Endometrial microvascular endothelial cells (primary cell): ENCODE data around the gene ADGRG3. TPM values are rescaled to one million over a fixed set of nuclear protein-coding genes. Genes with fewer than 3 reads are reported as not detected.

ENCODE experiments used
- in situ Hi-C: cut with HindIII; loops from 2 replicates; pipeline ENCODE4 v1.10.0; 2017; ENCODE audit warnings: low sequenced_read_pairs, low pct_unique_long_range_greater_than_20kb; ENCODE audit errors: inconsistent ontology term
- total RNA-seq: library from RNA; depleted of rRNA; stranded (reverse); fragments of >200 nt; gene quantifications from one replicate; pipeline ENCODE4 v1.2.3, GENCODE V29; 2015; ENCODE audit errors: inconsistent ontology term

Gene ADGRG3
- total RNA-seq, 1 donor from 2014 or later = not detected

DNA sequence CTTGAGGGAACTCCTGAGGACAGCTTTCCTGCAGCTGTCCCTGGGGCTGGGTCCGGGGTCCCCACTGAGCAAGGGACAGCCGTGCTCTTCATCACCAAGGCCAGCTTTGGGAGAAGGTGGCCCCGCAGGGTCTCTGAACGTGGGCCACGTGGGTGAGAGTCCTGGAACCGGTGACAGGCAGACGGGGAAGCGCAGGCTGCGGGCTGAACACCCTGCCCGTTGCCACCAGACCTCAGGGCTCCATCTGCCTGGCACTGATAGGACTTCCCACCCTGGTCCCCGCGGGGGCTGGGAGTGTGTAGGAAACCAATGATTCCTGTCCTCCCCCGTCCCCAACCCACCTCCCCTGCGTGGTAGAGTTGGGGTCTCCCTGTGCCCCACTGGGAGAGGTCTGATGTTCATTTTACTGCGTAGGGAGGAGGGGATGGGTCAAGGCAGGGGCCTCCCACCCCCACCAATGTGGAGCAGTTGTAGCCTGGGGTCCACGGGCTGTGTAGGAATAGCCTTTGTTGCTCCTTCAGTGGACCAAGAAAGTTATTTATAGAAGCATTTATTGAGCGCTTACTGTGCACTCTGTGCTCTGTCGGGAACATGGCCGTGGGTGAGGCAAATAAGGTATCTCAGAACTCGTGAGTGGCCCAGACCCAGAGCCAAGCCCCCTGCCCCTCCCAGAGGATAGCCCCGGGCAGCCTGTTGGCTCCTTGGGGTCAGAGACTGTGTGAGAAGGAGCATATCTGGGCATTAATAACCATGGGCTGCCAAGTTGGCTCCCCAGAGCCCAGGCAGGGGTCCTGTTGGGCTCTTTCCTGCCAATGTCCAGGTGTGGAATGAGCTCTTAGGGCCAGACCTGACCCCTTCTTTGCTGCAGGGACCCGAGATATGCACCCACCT is 38.3 kb upstream of the ADGRG3 start:
- in situ Hi-C loops = no loop called here

DNA sequence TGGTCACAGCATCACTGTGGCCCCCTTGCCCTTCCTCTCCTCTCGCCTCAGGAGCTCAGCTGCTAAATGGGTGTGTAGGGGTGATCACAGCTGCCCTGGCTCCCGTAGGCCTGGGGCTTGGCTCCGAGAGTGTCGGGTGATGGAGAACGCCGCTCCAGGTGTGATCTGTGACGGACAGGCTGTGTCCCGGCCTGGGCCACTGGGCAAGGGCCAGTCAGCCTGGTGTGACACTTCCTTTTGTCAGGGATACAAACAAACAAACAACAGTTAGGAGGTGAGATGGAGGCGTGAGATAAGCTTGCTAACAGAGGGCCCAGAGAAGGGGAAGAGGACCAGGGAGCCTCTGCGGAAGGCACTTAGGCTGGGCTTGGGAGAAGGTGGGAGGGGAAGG is 37.7 kb upstream of the ADGRG3 start:
- in situ Hi-C loops = no loop called here

- in situ Hi-C loops = no loop called here
Observed at GRCh38 chr16:57630931-57631845, 36.9 kb upstream of the ADGRG3 start.

GRCh38 chr16:57632568-57632967 is 35.5 kb upstream of the ADGRG3 start:
- in situ Hi-C loops = no loop called here

- in situ Hi-C loops = no loop called here
Observed at GRCh38 chr16:57633383-57634064, 34.6 kb upstream of the ADGRG3 start.

GRCh38 chr16:57634171-57634570 is 33.9 kb upstream of the ADGRG3 start:
- in situ Hi-C loops = no loop called here

GRCh38 chr16:57635266-57636097 is 32.6 kb upstream of the ADGRG3 start:
- in situ Hi-C loops = no loop called here

- in situ Hi-C loops = no loop called here
Observed at GRCh38 chr16:57636184-57636583, 31.9 kb upstream of the ADGRG3 start.

DNA sequence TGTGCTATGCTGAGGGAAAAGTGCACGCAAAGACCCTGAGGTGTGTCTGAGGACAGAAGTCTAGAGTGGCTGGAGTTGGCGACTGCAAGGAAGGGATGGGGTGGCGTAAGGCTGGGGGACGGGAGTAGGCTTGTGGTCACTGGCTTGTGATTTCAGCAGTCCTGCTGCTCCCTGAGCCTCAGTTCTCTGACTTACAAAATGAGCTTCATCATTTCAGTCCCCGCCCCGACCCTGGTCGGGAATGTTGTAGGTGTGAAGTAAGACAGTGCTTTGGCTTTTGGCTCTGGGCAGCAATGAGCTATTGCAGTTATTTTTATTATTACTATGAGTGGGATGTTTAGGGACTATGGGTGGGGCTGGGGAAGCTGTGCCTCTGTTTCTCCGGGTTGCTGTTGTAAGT is 31.1 kb upstream of the ADGRG3 start:
- in situ Hi-C loops = no loop called here

DNA sequence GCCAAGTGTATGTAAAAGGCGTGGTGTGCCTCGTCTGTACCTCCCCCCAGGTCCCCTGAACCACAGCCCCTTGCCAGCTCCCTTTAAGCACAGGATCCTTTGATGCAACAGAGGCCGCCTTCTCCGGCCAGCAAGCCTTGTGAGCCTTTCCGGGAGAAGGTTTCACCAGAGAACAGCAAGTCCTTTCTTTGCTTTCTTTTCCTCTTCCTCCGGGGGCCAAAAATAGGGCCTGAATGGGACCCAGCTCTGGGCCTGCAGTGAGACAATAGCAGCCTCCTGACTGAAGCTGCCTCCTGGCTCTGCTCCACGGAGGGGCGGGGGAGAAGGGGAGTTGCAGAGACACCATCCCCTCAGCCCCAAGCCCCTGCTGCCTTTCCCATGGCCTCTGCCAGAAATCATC is 30.7 kb upstream of the ADGRG3 start:
- in situ Hi-C loops = no loop called here

GRCh38 chr16:57637965-57638364 is 30.1 kb upstream of the ADGRG3 start:
- in situ Hi-C loops = no loop called here

DNA sequence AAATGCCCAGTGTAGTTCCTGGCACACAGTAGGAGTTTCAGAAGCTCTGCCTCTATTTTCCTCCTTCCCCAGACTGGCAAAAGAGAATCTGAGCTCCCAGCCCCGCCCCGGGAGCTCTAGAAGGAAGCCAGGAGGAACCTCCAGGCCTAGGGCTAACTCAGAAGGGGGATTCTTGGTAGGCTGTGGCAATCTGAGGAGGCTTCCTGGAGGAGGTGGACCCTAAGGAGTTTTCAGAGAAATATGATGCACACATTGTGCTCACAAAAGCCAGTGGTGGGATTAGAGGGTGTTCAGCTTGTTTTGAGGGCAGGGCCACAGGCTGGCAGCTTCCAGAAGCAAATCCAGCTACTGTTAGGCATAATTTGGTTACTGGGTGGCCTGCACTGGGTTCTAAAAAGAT is 29.7 kb upstream of the ADGRG3 start:
- in situ Hi-C loops = no loop called here

DNA sequence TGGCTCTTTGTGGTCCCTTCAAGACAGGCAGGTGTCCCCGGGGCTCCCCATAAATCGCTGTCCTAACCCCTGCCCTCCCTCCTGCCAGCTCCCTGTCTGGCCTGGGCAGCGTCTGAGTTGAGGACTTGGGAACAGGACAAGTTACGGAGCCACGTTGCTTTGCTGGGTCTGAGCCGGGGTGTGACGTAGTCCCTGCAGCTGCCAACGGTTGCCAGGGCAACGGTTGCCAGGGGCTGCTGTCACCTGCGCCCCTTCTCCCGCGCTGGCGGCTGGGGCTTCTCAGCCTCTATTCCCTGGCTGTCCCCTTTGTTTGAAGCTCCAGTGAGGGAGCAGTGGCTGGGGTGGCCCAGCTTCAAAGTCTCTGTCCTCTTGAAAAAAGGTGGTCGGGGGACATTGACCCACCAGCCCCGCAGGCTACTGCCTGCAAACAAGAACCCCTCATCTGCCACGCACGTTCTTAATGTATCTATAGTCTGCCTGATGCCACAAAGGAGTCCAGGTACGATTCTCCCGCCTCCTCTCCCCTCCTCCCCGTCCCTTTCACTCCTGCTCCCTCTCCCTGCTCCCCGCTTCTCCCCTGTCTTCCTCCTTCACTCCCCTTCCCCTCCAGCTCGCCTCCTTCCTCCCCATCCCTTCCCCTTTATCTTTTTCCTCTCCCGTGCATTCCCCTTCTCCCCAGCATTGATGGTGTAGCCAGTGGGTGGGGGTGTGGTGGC is 28.8 kb upstream of the ADGRG3 start:
- in situ Hi-C loops = no loop called here

GRCh38 chr16:57640185-57640584 is 27.9 kb upstream of the ADGRG3 start:
- in situ Hi-C loops = no loop called here

- in situ Hi-C loops = no loop called here
Observed at GRCh38 chr16:57640612-57641011, 27.5 kb upstream of the ADGRG3 start.

- in situ Hi-C loops = no loop called here
Observed at GRCh38 chr16:57642160-57643135, 25.7 kb upstream of the ADGRG3 start.
